PC-3 (cell line): ENCODE data around the gene ZNF823. TPM values are rescaled to one million over a fixed set of nuclear protein-coding genes. Genes with fewer than 3 reads are reported as not detected.

Experiments used
- ATAC-seq: fragments of 200-7000 bp; cut with Tn5 transposase; 2 replicates; pipeline ENCODE4 v1.9.1; 2020; ENCODE audit warnings: mild to moderate bottlenecking, moderate library complexity
- Bru-seq: library from RNA; stranded (reverse); fragments of 400-500 nt; gene quantifications from one replicate; lab custom pipeline; 2021; lab: Mats Ljungman, UMichigan
- BruChase-seq, 2 experiments: library from RNA; stranded (reverse); fragments of 400-500 nt; gene quantifications; one replicate each; lab custom pipeline; 2021; lab: Mats Ljungman, UMichigan
- BruUV-seq: library from RNA; stranded (reverse); fragments of 400-500 nt; replicated peaks from 2 replicates; lab custom pipeline; 2021; lab: Mats Ljungman, UMichigan
- CTCF ChIA-PET: fragments of 300-600 bp; sonication (Branson Sonifier 250); formaldehyde crosslinking; loops from one replicate; lab custom pipeline; 2022; ENCODE audit warnings: antibody characterized with exemption; lab: Charles Lee
- POLR2A ChIA-PET: fragments of 300-600 bp; sonication (Branson Sonifier 250); formaldehyde crosslinking; loops from one replicate; lab custom pipeline; 2022; ENCODE audit warnings: antibody characterized with exemption; ENCODE audit not compliant: unreplicated experiment; lab: Charles Lee
- DNase-seq: peaks from one replicate; pipeline ENCODE4 v3.0.0-alpha.2; 2015
- H2AFZ ChIP-seq: fragments of 300-600 bp; sonication (generic); 2 replicates; pipeline ENCODE4 v1.6.0; 2016; ENCODE audit warnings: antibody characterized with exemption, low read length
- H3F3A ChIP-seq: fragments of 300-600 bp; sonication (generic); one replicate; pipeline ENCODE4 v1.6.0; 2017; ENCODE audit warnings: antibody characterized with exemption, low read length, control low read depth, mild to moderate bottlenecking; ENCODE audit not compliant: unreplicated experiment
- H3K27ac ChIP-seq: fragments of 300-600 bp; sonication (generic); 2 replicates; pipeline ENCODE4 v1.5.1; 2016; ENCODE audit warnings: mild to moderate bottlenecking, low read length
- H3K27me3 ChIP-seq: fragments of 300-600 bp; sonication (generic); 2 replicates; pipeline ENCODE4 v1.6.1; 2016; ENCODE audit warnings: low read length, mixed read lengths
- H3K36me3 ChIP-seq: fragments of 300-600 bp; sonication (generic); 2 replicates; pipeline ENCODE4 v1.6.1; 2016; ENCODE audit warnings: low read depth, mixed run types, low read length, mixed read lengths
- H3K4me1 ChIP-seq: fragments of 300-600 bp; sonication (generic); 2 replicates; pipeline ENCODE4 v1.5.1; 2016; ENCODE audit warnings: low read length; ENCODE audit not compliant: insufficient read depth
- H3K4me2 ChIP-seq: fragments of 300-600 bp; sonication (generic); 2 replicates; pipeline ENCODE4 v1.6.0; 2016; ENCODE audit warnings: low read length
- H3K4me3 ChIP-seq: fragments of 300-600 bp; sonication (generic); 2 replicates; pipeline ENCODE4 v1.5.1; 2016; ENCODE audit warnings: mild to moderate bottlenecking, low read length, mixed read lengths
- H3K79me2 ChIP-seq: fragments of 300-600 bp; sonication (generic); 2 replicates; pipeline ENCODE4 v1.6.1; 2017; ENCODE audit warnings: low read length, mixed read lengths
- H3K9ac ChIP-seq: fragments of 300-600 bp; sonication (generic); 2 replicates; pipeline ENCODE4 v1.6.0; 2016; ENCODE audit warnings: mild to moderate bottlenecking, low read length
- H3K9me2 ChIP-seq: fragments of 300-600 bp; sonication (generic); replicated peaks from 2 replicates; pipeline ENCODE4 v1.6.1; 2016; ENCODE audit warnings: mixed run types, low read length, mixed read lengths
- H3K9me3 ChIP-seq: fragments of 300-600 bp; sonication (generic); 2 replicates; pipeline ENCODE4 v1.6.1; 2016; ENCODE audit warnings: low read length, mixed read lengths
- H4K20me1 ChIP-seq: fragments of 300-600 bp; sonication (generic); 2 replicates; pipeline ENCODE4 v1.6.1; 2016; ENCODE audit warnings: low read length, mixed read lengths
- CTCF ChIP-seq: fragments of 300-600 bp; sonication (generic); conservative IDR thresholded peaks from 2 replicates; pipeline ENCODE4 v1.5.1; 2017; ENCODE audit warnings: antibody characterized with exemption, low read depth, mild to moderate bottlenecking, low read length
- EZH2 ChIP-seq: fragments of 300-600 bp; sonication (generic); IDR thresholded peaks from one replicate; pipeline ENCODE4 v1.6.1; 2017; ENCODE audit warnings: antibody characterized with exemption, mild to moderate bottlenecking, low read length; ENCODE audit not compliant: unreplicated experiment
- EZH2phosphoT487 ChIP-seq: fragments of 300-600 bp; sonication (generic); IDR thresholded peaks from 2 replicates; pipeline ENCODE4 v1.6.1; 2018; ENCODE audit warnings: mild to moderate bottlenecking, antibody characterized with exemption, low read length, borderline replicate concordance
- intact Hi-C: fragments of 100-400 bp; cut with micrococcal nuclease; formaldehyde crosslinking; loops from 2 replicates; pipeline ENCODE4 v1.9.0; 2023
- long read RNA-seq: library from polyadenylated mRNA; unstranded; transcript quantifications from one replicate; pipeline ENCODE4 v2.0.0, GENCODE V29; 2021; ENCODE audit not compliant: unreplicated experiment
- total RNA-seq: library from RNA; depleted of rRNA; stranded (reverse); fragments of >200 nt; gene quantifications from 2 replicates; pipeline ENCODE4 v1.2.3, GENCODE V29; 2014; rRNA removed

Gene ZNF823
- total RNA-seq (5.1 and 5.6 TPM in 2 replicates), Bru-seq, nascent RNA (percentile 72 among the genes with signal in this experiment), BruChase-seq, experiment 1, labeled RNA remaining after a 6-hour chase (percentile 71 among the genes with signal in this experiment), BruChase-seq, experiment 2, labeled RNA remaining after a 2-hour chase (percentile 77 among the genes with signal in this experiment)
- long read RNA-seq, transcript ZNF823-201 (4 exons, 2,423 nt), result major isoform, 15 of 27 reads
- long read RNA-seq, partial matches to known transcripts, result 0 of 27 reads
- long read RNA-seq, other reads (novel, unspliced or antisense), result 11 of 27 reads

GRCh38 chr19:11738746-11739620, at the start of gene ZNF823:
Gene ZNF823, minus strand, starts transcription at chr19:11738946. Its CDS starts 127 bp downstream, at chr19:11738819.
- Histone ChIP-seq H3K4me1 (peaks cover 20% of the 10 kb centered on the region), H3K9me3 (0 out of 2 replicates have a peak, but pooled peaks cover 3% of the 10 kb centered on the region), H3K9me2 (no peaks in the 10 kb centered on the region), H4K20me1 (peaks cover 9% of the 10 kb centered on the region; the same call in 1 of the 2 replicates), H3K4me3 (peak within 1 kb of the TSS; percentile 85), H3K4me2 (peak within 1 kb of the TSS; percentile 90), H3K36me3 (no peaks in the 10 kb centered on the region; the same call in 1 of the 2 replicates), H3K27me3 (no peaks in the 10 kb centered on the region), H3K9ac (peak within 1 kb of the TSS; percentile 72), H3K79me2 (peaks cover 47% of the 10 kb centered on the region), H3K27ac (peak within 1 kb of the TSS; percentile 75), H3F3A (no peaks in the 10 kb centered on the region), H2AFZ (peak within 1 kb of the TSS; percentile 88)
- ChIA-PET POLR2A (interaction anchor here (0.6 kb wide), 1 partner anchor 700 kb away, joined by 7 read pairs; no protein-coding TSS in a partner anchor), CTCF (no interaction called here)
- TF ChIP-seq CTCF (no peak), EZH2 (no peak), EZH2phosphoT487 (no peak)
- TSS peak; percentile 99 for BruUV-seq
- ATAC-seq, result peak; percentile 93
- DNase-seq, result peak; percentile 100
- intact Hi-C loops, result loop anchor here (1.0 to 2.0 kb wide), 2 partner anchors 27 to 38 kb away; partner anchors contain the start of gene ZNF441

GRCh38 chr19:11787536-11787935, 48.8 kb upstream of the ZNF823 start:
- ChIA-PET CTCF (no interaction called here), POLR2A (no interaction called here)
- no TSS peak for BruUV-seq

More at GRCh38 chr19:11787536-11787935, 48.8 kb upstream of the ZNF823 start:
- H3K9ac ChIP-seq, result no peak overlapping the region
- H4K20me1 ChIP-seq, result no peaks in the 10 kb centered on the region
- H3K9me3 ChIP-seq, result peaks cover 51% of the 10 kb centered on the region
- no peaks in the 10 kb centered on the region for H3K9me2 ChIP-seq
- no peak overlapping the region for H3K4me2 ChIP-seq
- TF ChIP-seq CTCF, result no peak
- intact Hi-C loops, result no loop called here
- H3K4me1 ChIP-seq, result no peaks in the 10 kb centered on the region
- no peak overlapping the region for H2AFZ ChIP-seq
- peaks cover 21% of the 10 kb centered on the region for H3K36me3 ChIP-seq
- H3K79me2 ChIP-seq, result no peaks in the 10 kb centered on the region
- no peak for ATAC-seq
- no peak for DNase-seq
- no peak overlapping the region for H3K4me3 ChIP-seq
- no peaks in the 10 kb centered on the region for H3K27me3 ChIP-seq
- no peaks in the 10 kb centered on the region for H3F3A ChIP-seq
- no peak overlapping the region for H3K27ac ChIP-seq
